K562 (cell line): ENCODE measurements around the gene CNTN5. TPM values are rescaled to one million over a fixed set of nuclear protein-coding genes. Genes with fewer than 3 reads are reported as not detected.

Experiments
- ATAC-seq: fragments of 200-7000 bp; cut with Tn5 transposase; 3 replicates; pipeline ENCODE4 v1.9.1; 2020; ENCODE audit warnings: moderate library complexity
- BruUV-seq: library from RNA; stranded (reverse); fragments of 400-500 nt; replicated peaks from 2 replicates; lab custom pipeline; 2021; lab: Mats Ljungman, UMichigan
- CTCF ChIA-PET: fragments of 300-600 bp; formaldehyde crosslinking; extraction: SDS; loops from one replicate; lab custom pipeline; 2021; ENCODE audit warnings: low intra/inter-chr PET ratio; lab: Yijun Ruan, JAX
- POLR2A ChIA-PET: fragments of 300-600, 350-650 bp; sonication (Branson Sonifier 250); formaldehyde crosslinking; extraction: SDS; loops from one replicate; lab custom pipeline; 2021; ENCODE audit warnings: antibody characterized with exemption, inconsistent platforms; lab: Yijun Ruan, JAX
- DNase-seq, 4 experiments: peaks; one replicate each; pipeline versions ENCODE4 v3.0.0 to v3.0.0-alpha.2; 2011 to 2018; ENCODE audit warnings: low spot score in 3 of 4, mixed read lengths in 3 of 4; ENCODE audit errors: extremely low read depth in 1 of 4
- FAIRE-seq: peaks from 2 replicates; lab custom pipeline; 2011; peaks lifted over from hg19 to GRCh38; lab: Jason Lieb, UNC
- H2AFZ ChIP-seq: 2 replicates; pipeline ENCODE4 v1.6.0; 2011; ENCODE audit warnings: low read depth, low read length, control low read depth, inconsistent platforms
- H3K27ac ChIP-seq: fragments of 200-600 bp; 3 replicates; pipeline ENCODE4 v1.8.0; 2011; ENCODE audit warnings: low read depth, mild to moderate bottlenecking, control low read depth, inconsistent platforms, low read length, moderate library complexity, mixed read lengths; ENCODE audit errors: extremely low read depth
- H3K27me3 ChIP-seq, 2 experiments: fragments of 300-600 bp in 1 of 2; 2 replicates in 1 of 2; 3 replicates in 1 of 2; pipeline versions ENCODE4 v1.6.0 to v1.8.0; 2011; ENCODE audit warnings: inconsistent platforms in 2 of 2, low read length in 2 of 2, mild to moderate bottlenecking in 1 of 2, mixed read lengths in 1 of 2, moderate library complexity in 1 of 2; ENCODE audit not compliant: control insufficient read depth in 2 of 2, insufficient read depth in 2 of 2
- H3K36me3 ChIP-seq: fragments of 300-600 bp; 3 replicates; pipeline ENCODE4 v1.8.0; 2011; ENCODE audit warnings: mild to moderate bottlenecking, low read length, inconsistent platforms; ENCODE audit not compliant: control insufficient read depth, insufficient read depth
- H3K4me1 ChIP-seq, 2 experiments: fragments of 200-600 bp in 1 of 2; replicated peaks in 1 of 2; 2 replicates in 1 of 2; 3 replicates in 1 of 2; pipeline versions ENCODE4 v1.5.1 to v1.8.0; 2011; ENCODE audit warnings: inconsistent platforms in 2 of 2, low read length in 2 of 2, mild to moderate bottlenecking in 1 of 2, mixed read lengths in 1 of 2, moderate library complexity in 1 of 2; ENCODE audit not compliant: control insufficient read depth in 2 of 2, insufficient read depth in 2 of 2
- H3K4me2 ChIP-seq: 2 replicates; pipeline ENCODE4 v1.6.1; 2011; ENCODE audit warnings: low read length, control low read depth, inconsistent platforms, mixed read lengths; ENCODE audit not compliant: insufficient read depth
- H3K4me3 ChIP-seq: fragments of 200-600 bp; sonication (generic), shearing (Covaris generic); 2 replicates; pipeline ENCODE4 v1.5.1; 2016; ENCODE audit warnings: control low read depth, inconsistent platforms
- H3K79me2 ChIP-seq: fragments of 200-600 bp; 3 replicates; pipeline ENCODE4 v1.8.0; 2011; ENCODE audit warnings: low read length, inconsistent platforms; ENCODE audit not compliant: control insufficient read depth, insufficient read depth
- H3K9ac ChIP-seq, 2 experiments: 2 replicates each; pipeline versions ENCODE4 v1.6.0 to v1.6.1; 2011; ENCODE audit warnings: low read depth in 2 of 2, low read length in 2 of 2, control low read depth in 1 of 2, inconsistent platforms in 1 of 2, mild to moderate bottlenecking in 1 of 2, mixed read lengths in 1 of 2; ENCODE audit not compliant: insufficient read depth in 1 of 2
- H3K9me1 ChIP-seq: one replicate; pipeline ENCODE4 v1.6.0; 2011; ENCODE audit warnings: inconsistent platforms, mild to moderate bottlenecking, low read length, moderate library complexity; ENCODE audit not compliant: control insufficient read depth, insufficient read depth
- H3K9me3 ChIP-seq: replicated peaks from 2 replicates; pipeline ENCODE4 v1.5.1; 2011; ENCODE audit warnings: low read depth, low read length, inconsistent platforms; ENCODE audit not compliant: control insufficient read depth, insufficient read depth
- H4K20me1 ChIP-seq: replicated peaks from 2 replicates; pipeline ENCODE4 v1.6.1; 2011; ENCODE audit warnings: low read length, inconsistent platforms, mixed read lengths; ENCODE audit not compliant: control insufficient read depth, insufficient read depth
- ASH1L ChIP-seq: fragments of 450-650 bp; IDR thresholded peaks from 2 replicates; pipeline ENCODE4 v1.6.1; 2018; ENCODE audit warnings: borderline replicate concordance, mild to moderate bottlenecking, low read depth; ENCODE audit not compliant: partially characterized antibody
- C11orf30 ChIP-seq: fragments of 450-650 bp; IDR thresholded peaks from 2 replicates; pipeline ENCODE4 v1.6.1; 2016; ENCODE audit warnings: low read depth, mild to moderate bottlenecking
- CC2D1A ChIP-seq: fragments of 450-650 bp; IDR thresholded peaks from 2 replicates; pipeline ENCODE4 v1.6.1; 2017; ENCODE audit warnings: mild to moderate bottlenecking
- EP300 ChIP-seq: IDR thresholded peaks from 2 replicates; pipeline ENCODE4 v1.6.1; 2012; ENCODE audit warnings: low read length, improper control_type of control experiment
- FOXP1 ChIP-seq: sonication (generic); formaldehyde crosslinking; IDR thresholded peaks from 2 replicates; pipeline ENCODE4 v1.8.0; 2022; ENCODE audit warnings: mild to moderate bottlenecking, missing genetic modification reagents
- ILK ChIP-seq: fragments of 450-650 bp; IDR thresholded peaks from 2 replicates; pipeline ENCODE4 v1.6.1; 2016; ENCODE audit warnings: missing genetic modification characterization, low read depth, mild to moderate bottlenecking, missing compliant biosample characterization, moderate library complexity, borderline replicate concordance
- KLF13 ChIP-seq: fragments of 450-650 bp; IDR thresholded peaks from 2 replicates; pipeline ENCODE4 v1.6.1; 2016; ENCODE audit warnings: missing genetic modification characterization, low read depth, mild to moderate bottlenecking, missing compliant biosample characterization, moderate library complexity, borderline replicate concordance
- MYBL2 ChIP-seq, 2 experiments: fragments of 450-650 bp in 1 of 2; sonication (generic) in 1 of 2; formaldehyde crosslinking in 1 of 2; IDR thresholded peaks; 2 replicates each; pipeline versions ENCODE4 v1.6.1 to v1.8.1; 2017 to 2022; ENCODE audit warnings: borderline replicate concordance in 1 of 2, inconsistent platforms in 1 of 2, low read depth in 1 of 2, mild to moderate bottlenecking in 1 of 2, missing genetic modification reagents in 1 of 2, moderate library complexity in 1 of 2
- PML ChIP-seq: IDR thresholded peaks from 2 replicates; pipeline ENCODE4 v1.6.1; 2012; ENCODE audit warnings: low read length, inconsistent platforms
- SFPQ ChIP-seq: fragments of 200-400 bp; formaldehyde crosslinking; IDR thresholded peaks from 2 replicates; pipeline ENCODE4 v1.6.1; 2017; ENCODE audit warnings: mild to moderate bottlenecking, low read depth, low read length, moderate library complexity
- STAT5B ChIP-seq: fragments of 250-450 bp; sonication (Bioruptor Pico); IDR thresholded peaks from 2 replicates; pipeline ENCODE4 v1.8.0; 2021; ENCODE audit warnings: mild to moderate bottlenecking, inconsistent platforms
- TAL1 ChIP-seq: fragments of 450-650 bp; IDR thresholded peaks from 2 replicates; pipeline ENCODE4 v1.6.1; 2016; ENCODE audit warnings: mild to moderate bottlenecking
- ZNF197 ChIP-seq: fragments of 200-800 bp; sonication (Bioruptor generic); IDR thresholded peaks from 2 replicates; pipeline ENCODE4 v1.6.1; 2016; ENCODE audit warnings: low read depth, missing genetic modification characterization, missing compliant biosample characterization
- WGBS: fragments of 100-300 bp; shearing (Covaris generic); methylation state at CpG from one replicate; pipeline ENCODE4 v1.1.6; 2016; ENCODE audit warnings: low coverage, mixed read lengths; ENCODE audit not compliant: insufficient coverage; ENCODE audit errors: missing lambda C conversion rate; 5-methylcytosine and 5-hydroxymethylcytosine counted together
- in situ Hi-C: fragments of 300-500 bp; cut with MboI; formaldehyde crosslinking; loops from 4 replicates; pipeline ENCODE4 v1.15.0; 2018; ENCODE audit warnings: inconsistent platforms, mixed read lengths
- intact Hi-C: fragments of 100-400 bp; cut with micrococcal nuclease; formaldehyde crosslinking; loops from 2 replicates; pipeline ENCODE4 v1.14.2; 2022
- polyA plus RNA-seq, 8 experiments: library from polyadenylated mRNA; depleted of rRNA in 4 of 8; stranded (reverse) in 5 of 8; unstranded in 3 of 8; fragments of >200 nt; fragmentation: Nextera tagmentation in 2 of 8; fragmentation: Illumina TruSeq in 1 of 8; extraction: Ambion mirVana in 2 of 8; extraction: Trizol in 1 of 8; gene quantifications; 2 replicates each; pipeline versions ENCODE4 v1.2.1 to v1.2.3, GENCODE V29; 2011 to 2014; ENCODE audit warnings: inconsistent platforms in 1 of 8, missing spikeins in 1 of 8
- total RNA-seq, 7 experiments: library from RNA; depleted of rRNA in 6 of 7; stranded (reverse); fragments of >200 nt in 6 of 7; fragmentation: Illumina TruSeq in 2 of 7; extraction: Trizol in 2 of 7; gene quantifications; 2 replicates each; pipeline versions ENCODE4 v1.2.1 to v1.2.3, GENCODE V29; 2011 to 2021; ENCODE audit warnings: low replicate concordance in 1 of 7
- TF ChIP-seq, protein P1 (sequence below): fragments of 450-650 bp; formaldehyde crosslinking; IDR thresholded peaks from 2 replicates; pipeline ENCODE4 v1.4.0; 2022; ENCODE audit warnings: mild to moderate bottlenecking, moderate library complexity

Gene CNTN5
- total and polyA plus RNA-seq, 9 of the 15 experiments (the other 6 are each of a cell fraction or from before 2014, with no cell fraction given) = 0.03 TPM; not detected in 8

- BruUV-seq = no TSS peak
- FAIRE-seq (no peak), DNase-seq (no peak), ATAC-seq (no peak)
- Histone ChIP-seq H3K9ac (no peak overlapping the region), H3K79me2 (no peaks in the 10 kb centered on the region), H3K27me3 (no peaks in the 10 kb centered on the region), H3K36me3 (no peaks in the 10 kb centered on the region), H3K4me1 (no peaks in the 10 kb centered on the region), H3K9me1 (no peaks in the 10 kb centered on the region), H3K27ac (no peak overlapping the region), H4K20me1 (no peaks in the 10 kb centered on the region), H3K4me3 (no peak overlapping the region), H2AFZ (no peak overlapping the region), H3K4me2 (no peak overlapping the region), H3K9me3 (0 out of 2 replicates have a peak, but pooled peaks cover 1% of the 10 kb centered on the region)
- TF ChIP-seq MYBL2 (IDR thresholded peaks at IDR 0.05; ENCODE audit: low read depth) = no peak
- no peak for TF ChIP-seq MYBL2 (CRISPR knock-in tag; IDR thresholded peaks at IDR 0.05; ENCODE audit: borderline replicate concordance)
- no peak for TF ChIP-seq ILK (tag)
- no peak for TF ChIP-seq TAL1
- intact Hi-C loops (no loop called here), in situ Hi-C loops (no loop called here)
- POLR2A ChIA-PET = no interaction called here
- 0% methylated on average over 2 of the region's 2 CpGs for WGBS
- CTCF ChIA-PET = no interaction called here
Measured at GRCh38 chr11:99425596-99425995, 404.8 kb downstream of the CNTN5 start.

- no peak for ATAC-seq
- ChIA-PET CTCF (no interaction called here), POLR2A (no interaction called here)
- Histone ChIP-seq H3K9me1 (no peaks in the 10 kb centered on the region), H4K20me1 (no peaks in the 10 kb centered on the region), H3K4me2 (no peak overlapping the region), H3K9me3 (no peaks in the 10 kb centered on the region), H3K79me2 (no peaks in the 10 kb centered on the region), H3K9ac (no peak overlapping the region), H3K27me3 (no peaks in the 10 kb centered on the region), H3K4me1 (no peaks in the 10 kb centered on the region), H2AFZ (no peak overlapping the region), H3K36me3 (no peaks in the 10 kb centered on the region), H3K4me3 (no peak overlapping the region), H3K27ac (no peak overlapping the region)
- TF ChIP-seq, protein P1, sequence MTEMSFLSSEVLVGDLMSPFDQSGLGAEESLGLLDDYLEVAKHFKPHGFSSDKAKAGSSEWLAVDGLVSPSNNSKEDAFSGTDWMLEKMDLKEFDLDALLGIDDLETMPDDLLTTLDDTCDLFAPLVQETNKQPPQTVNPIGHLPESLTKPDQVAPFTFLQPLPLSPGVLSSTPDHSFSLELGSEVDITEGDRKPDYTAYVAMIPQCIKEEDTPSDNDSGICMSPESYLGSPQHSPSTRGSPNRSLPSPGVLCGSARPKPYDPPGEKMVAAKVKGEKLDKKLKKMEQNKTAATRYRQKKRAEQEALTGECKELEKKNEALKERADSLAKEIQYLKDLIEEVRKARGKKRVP (CRISPR knock-in tag) = no peak
- no peak for TF ChIP-seq PML
- no peak for TF ChIP-seq FOXP1 (CRISPR knock-in tag)
- no peak for TF ChIP-seq C11orf30
- TF ChIP-seq EP300 = no peak
- TF ChIP-seq STAT5B = no peak
- TF ChIP-seq ZNF197 (CRISPR knock-in tag) = no peak
- no peak for TF ChIP-seq KLF13 (tag)
- no peak for TF ChIP-seq ASH1L
- TF ChIP-seq CC2D1A = no peak
- no peak for TF ChIP-seq SFPQ
- 0% methylated on average over 3 of the region's 3 CpGs for WGBS
- DNase-seq = no peak
- in situ Hi-C loops (no loop called here), intact Hi-C loops (no loop called here)
- no TSS peak for BruUV-seq
- FAIRE-seq = no peak
Measured at GRCh38 chr11:99432677-99433076, 411.9 kb downstream of the CNTN5 start.
